HT-29 (cell line): ENCODE results near the gene GJA10. TPM values are rescaled to one million over a fixed set of nuclear protein-coding genes. Genes with fewer than 3 reads are reported as not detected.
A peak's percentile ranks its signal among the peaks of the same experiment; 100 is the strongest.

ENCODE experiments used
- DNase-seq: peaks from one replicate; pipeline ENCODE4 v3.0.0-alpha.2; 2015; ENCODE audit warnings: low spot score
- total RNA-seq: library from RNA; depleted of rRNA; stranded (reverse); fragments of >200 nt; shearing (Covaris generic); gene quantifications from 2 replicates; pipeline ENCODE4 v1.2.3, GENCODE V29; 2014

The GJA10 gene
- total RNA-seq, 1 experiment from 2014 or later, result not detected

DNA sequence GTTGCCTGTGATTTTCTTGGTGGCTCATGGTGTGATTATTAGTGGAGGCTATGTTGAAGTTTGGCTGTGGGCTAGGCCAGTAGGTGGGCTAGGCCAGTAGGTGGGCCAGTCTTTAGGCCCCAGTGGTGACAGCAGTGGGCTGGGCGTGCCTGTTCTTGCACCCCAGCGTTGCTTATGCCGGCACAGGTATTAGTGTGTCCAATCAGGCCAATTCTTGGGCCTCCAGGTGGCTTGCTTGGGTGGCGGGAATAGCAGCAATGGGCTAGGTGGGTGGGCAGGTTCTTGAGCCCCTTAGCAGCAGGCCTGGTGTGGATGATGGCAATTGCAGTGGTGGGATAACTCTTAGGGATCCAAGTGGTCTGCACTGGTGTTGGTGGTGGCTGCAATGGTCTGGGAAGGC is 22.9 kb downstream of the GJA10 start:
- DNase-seq, result no peak

DNA sequence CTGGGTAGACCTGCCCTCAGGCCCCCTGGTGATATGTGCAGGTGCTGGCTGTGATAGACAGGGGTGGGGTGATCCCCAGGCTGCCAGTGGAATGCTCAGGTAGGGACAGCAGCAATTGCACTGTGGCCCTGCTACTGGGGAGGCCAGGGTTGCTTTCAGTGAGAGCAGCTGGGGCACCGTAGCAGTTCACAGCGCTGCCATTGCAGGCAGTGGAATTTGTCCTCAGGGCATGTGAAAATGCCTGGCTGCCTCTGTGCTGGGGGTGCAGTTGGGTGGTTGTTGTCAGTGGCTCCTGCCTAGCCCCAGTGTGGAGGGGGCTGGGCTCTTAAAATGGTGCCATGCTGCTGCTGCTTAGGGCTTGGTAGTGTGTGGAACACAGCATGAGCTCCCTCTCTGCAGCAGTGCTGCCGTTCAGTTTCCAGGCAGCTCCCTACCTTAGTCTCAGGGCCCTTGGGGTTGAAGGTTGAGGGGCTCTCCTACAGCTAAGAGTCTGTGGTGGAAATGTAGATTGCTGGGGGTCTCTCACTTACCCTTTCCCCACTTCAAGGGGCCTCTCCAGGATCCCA is 23.6 kb downstream of the GJA10 start:
- no peak for DNase-seq

DNA sequence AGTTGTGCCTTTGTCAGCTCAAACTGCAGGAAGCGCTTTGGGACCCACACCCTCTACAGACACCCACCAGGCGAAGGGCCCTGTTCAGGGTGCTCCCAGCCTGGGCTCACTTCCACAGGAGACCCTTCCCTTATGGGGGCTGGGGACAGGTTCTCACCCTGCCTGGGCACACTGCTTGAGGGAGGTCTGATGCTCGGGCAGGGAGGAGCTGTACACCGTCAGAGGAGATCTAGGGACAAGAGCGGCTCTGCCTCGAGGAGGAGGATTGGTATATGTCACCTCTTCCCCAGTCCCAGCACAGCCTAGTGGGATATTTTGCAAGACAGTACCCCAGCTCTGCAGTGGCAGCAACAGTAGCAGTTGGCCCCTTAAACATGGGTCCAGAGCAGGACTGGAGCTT is 26.9 kb downstream of the GJA10 start:
- DNase-seq, result no peak

DNA sequence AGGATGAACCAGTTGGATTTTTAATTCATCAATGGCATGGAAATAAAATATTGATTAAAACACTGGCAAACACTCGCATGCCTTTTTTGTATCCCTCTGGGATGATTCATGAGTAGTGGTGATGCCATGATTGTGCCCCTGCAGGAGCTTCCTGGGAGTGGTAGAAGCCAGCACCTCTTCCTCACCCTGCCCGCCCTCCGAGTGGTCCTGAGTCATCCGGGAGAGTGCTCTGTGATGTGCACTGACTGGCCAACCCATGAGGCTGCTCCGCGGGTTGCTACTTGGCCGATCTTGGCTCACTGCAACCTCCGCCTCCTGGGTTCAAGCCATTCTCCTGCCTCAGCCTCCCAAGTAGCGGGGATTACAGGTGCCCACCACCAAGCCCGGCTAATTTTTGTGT is 27.4 kb downstream of the GJA10 start:
- DNase-seq, result no peak

DNA sequence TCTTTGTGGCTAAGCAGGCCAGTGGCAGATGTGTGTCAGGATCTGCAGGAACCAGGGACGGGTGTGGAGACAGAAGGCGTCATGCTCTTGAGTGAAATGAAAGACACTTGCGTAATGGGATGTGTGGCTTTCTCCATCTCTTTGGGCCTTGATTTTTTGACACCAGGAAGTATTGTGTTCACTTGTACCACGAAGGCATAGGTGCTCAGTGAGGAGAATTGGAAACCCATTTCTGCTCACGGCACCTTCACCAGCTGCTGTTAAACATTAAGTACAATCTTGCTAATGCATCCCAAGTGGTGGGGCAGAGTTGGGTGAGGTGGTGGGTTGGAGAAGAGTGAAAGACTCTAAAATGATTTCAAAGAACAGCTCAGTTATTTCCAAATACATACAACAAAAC is 30.0 kb downstream of the GJA10 start:
- no peak for DNase-seq

DNA sequence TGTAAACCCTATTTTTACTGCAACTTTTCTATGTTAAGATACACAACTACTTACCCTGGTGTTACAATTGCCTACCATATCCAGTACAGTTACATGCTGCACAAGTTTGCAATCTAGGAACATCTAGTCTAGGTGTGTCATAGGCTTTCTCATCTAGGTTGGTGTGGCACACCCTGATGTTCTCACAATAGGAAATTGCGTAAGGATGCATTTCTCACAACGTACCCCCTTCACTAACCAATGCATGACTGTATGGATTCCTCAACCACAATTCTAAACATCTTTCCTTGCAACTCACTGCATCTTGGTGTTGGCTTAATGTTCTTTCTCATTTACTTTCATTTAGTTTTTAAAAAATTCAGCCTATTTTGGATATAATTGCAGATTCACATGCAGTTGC is 31.6 kb downstream of the GJA10 start:
- no peak for DNase-seq

DNA sequence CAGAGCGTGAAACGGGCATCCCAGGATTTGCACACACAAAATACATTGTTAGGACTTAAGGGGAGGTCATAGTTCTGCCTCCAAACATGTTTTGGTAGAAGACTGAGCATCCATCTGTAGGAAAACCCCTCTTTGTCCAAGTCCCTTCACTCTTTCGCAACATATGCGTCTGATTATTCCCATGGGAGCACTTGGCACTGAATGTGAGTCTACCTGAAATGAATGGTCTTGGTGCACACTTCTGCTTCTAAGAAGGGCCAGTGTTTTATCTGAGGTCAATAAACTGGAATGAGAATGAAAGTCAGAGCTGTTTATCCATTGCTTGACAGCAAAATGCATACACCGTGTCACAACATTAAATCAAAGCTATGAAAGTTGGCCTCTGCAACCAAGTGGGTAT is 33.0 kb downstream of the GJA10 start:
- DNase-seq, result no peak

DNA sequence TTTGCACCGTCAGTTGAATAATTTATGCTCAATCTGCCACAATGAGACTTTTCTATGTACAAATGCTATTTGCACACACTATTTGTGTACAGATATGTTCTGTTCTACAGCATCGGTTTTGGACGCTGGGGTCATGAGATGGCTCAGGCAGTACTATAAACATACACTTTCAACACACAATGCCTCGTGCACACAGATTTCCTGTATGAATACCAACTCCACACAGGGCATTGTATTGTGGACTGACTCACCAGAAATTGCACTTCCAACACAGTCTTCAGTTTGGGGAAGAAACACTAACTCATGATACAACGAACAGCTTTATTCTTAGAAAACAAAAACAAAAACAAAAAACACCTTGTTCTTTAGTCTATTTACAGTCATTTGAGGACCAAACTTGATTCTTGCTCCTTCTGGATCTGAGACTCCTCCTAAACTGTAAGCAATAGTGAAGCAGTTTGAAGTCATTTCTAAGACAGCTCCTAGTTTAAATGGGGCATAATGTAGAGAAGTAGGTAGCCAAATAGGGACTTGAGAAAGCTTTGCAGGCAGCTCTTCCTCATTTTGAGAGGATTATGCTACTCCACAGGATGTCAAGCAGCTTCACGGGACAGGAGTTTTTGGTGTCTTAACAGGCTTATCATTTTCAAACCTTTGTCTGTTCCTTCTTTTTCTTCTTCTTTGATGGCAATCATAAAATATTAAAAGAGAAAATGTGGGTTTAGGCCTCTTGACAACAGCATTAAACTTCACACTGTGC is 33.7 kb downstream of the GJA10 start:
- DNase-seq, result no peak

DNA sequence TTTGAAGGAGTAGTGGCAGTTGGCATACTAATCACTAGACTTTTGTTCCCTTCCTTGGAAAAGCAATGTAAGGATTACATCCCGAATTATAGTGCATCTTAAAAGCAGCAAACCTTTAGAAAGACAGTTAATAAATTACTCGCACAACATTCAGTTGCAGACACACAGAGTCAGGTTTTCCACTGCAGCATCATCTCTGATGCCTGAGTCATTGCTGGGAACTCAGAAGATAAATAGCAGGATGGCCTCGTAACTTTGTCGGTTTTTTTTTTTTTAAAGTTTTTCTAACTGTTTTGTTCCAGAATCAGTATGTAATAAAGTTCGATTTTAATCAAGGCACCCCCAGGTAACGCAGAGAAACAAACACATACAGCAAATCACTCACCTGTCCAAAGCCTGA is 34.3 kb downstream of the GJA10 start:
- DNase-seq, result no peak

DNA sequence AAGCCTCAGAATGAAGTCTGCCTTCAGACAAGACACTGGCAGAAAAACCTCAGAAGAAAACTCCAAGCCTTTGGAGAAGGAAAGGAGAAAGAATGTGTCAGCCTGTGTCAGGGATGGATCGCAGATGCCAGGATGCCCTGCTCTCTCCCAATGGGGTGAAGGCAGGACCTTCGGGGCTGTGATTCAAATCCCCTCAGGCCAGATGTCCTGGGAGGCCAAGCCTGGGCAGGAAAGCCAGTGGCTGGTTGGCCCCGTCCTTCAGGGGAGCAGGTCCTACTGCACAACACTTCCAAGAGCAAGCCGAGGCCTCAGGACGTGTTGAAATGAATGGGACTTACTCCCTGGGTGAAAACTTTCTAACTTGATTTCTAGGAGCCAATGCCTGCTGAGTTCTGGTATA is 36.5 kb downstream of the GJA10 start:
- DNase-seq, result no peak

DNA sequence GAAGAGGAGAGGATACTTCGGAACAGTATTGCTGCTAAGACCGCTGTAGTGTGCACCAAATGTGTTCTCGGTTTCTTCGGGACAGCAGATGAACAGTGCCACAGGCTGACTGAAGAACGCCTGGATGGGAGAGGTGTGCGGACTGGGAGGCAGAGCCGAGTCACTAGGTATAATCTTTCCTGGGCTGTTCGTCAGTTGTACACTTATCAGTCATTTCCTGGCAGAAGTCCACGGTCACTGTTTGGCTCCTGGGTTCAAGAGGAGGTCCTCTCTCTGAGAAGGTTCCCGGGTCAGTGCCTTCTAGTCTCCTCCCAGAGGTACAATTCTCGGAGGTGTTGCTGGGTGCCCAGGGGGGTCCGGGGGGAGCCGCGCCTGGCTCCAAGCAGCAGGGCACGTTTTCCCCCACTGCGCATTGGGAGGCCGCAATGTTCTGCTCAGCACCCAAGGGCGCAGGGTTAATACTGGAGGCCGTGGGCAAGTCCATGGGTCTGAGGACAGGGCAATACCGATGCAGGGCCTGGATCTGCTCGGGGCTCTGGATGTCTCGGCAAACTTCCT is 38.1 kb downstream of the GJA10 start:
- DNase-seq, result no peak

DNA sequence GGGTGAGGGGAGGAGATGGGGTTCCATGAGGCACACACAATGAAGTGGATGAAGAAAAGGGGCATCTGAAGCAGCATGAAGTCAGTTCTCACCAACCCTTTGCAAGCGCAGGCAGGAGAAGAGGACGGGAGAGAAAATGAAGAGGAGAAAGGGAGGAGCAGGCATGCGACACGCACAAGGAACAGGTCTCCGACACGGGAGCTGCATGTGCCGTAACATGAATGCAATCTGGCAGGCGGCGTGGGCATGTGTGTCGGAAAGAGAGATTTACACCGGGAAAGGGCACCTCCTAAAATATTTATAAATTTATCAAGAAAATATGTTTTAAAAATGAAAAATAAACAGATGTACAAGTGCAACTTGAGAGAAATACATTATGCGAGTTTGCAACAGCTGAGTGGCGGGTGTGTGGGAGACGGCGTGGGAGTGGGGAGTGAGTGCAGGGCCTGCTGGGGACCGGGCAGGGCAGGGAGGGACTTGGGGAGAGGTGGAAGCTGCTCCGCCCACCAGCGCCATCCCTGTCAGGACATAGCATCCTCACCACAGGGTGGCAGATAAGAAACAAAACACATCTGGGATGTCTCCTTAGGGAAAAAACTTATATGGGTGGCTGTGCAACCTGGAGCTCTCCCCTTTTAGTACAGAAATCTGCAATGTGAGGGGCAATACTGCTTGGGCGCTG is 40.6 kb downstream of the GJA10 start:
- DNase-seq, result no peak

DNA sequence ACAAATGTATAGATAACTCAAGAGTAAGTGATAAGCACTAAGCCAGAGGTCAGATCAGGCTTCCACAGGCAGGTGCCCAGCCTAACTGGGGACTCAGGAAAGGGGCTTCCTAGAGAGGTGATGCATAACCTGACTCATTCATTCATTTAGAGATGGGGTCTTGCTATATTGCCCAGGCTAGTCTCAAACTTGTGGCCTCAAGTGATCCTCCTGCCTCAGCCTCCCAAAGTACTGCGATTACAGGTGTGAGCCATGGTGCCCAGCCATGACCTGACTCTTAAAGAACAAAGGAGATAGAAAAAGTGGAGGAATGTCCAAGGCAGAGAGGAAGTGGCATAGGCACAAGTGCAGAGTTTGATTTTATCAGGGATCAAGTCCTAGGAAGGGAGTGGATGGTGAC is 41.9 kb downstream of the GJA10 start:
- DNase-seq, result no peak

DNA sequence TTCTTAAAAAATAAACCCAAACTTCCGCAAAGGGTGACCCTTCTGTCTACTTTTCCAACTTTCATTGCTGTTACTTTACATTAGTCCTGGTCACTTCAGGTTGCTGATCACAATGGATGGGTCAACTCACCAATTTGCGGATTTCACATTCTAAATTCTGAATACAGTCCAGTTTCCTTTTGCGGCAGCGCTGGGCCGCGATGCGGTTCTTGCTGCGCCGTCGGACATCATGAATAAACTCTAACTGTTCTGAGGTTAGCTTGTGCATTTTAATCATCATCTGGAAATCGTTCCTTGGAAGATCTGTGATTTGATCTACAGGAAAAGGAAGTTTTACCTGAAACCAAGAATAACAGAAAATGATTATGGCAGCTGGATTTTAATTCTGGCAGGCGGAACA is 43.7 kb downstream of the GJA10 start:
- DNase-seq, result no peak

DNA sequence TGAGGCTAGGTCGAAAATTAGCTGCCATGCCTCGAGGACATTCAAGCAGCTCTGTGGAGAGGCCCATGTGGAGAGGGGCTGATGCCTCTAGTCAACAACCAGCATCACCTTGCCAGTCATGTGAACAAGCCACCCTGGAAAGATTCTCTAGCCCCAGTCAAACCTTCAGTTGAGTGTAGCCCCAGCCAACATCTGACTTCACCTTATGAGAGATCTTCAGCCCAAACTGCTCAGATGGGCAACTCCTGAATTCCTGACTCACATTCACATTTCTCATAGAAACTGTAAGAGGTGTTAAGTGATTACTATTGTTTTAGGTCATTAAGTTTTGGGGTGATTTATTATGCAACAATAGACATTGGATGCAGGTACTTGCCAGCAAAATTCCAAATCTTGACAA is 44.9 kb downstream of the GJA10 start:
- DNase-seq, result no peak

DNA sequence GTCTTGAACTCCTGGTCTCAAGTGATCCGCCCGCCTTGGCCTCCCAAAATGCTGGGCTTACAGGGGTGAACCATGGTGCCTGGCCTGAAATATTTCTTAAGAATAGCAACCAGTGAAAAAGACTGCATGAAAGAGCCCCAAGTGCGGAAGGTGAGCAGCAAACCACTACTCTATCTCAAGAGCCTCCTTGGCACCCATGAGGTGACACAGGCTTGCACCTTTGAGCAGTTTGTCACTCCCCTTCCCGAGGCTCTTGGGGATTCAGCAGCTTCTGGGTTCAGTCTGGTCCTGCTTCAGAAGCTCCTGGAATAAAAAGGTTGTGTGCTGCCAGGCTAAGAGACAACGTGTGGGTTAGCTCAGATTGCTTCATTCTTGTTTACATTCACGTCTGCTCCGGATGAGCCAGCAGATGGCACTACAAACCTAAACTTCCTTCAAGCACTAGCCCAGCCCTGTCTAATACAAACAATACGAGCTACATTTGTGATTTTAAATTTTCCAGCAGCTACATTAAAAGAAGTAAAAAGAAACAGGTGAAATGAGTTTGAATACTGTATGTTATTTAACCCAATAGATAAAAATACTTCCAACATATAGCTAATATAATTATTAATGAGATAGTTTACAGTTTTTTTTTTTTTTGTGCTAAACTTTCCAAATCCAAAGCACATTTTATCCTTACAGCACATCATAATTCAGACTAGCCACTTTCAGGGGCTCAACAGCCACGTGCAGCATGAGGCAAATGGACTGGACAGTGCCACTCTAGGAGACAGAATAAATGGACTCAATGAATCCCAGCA is 46.2 kb downstream of the GJA10 start:
- DNase-seq, result peak; percentile 75

DNA sequence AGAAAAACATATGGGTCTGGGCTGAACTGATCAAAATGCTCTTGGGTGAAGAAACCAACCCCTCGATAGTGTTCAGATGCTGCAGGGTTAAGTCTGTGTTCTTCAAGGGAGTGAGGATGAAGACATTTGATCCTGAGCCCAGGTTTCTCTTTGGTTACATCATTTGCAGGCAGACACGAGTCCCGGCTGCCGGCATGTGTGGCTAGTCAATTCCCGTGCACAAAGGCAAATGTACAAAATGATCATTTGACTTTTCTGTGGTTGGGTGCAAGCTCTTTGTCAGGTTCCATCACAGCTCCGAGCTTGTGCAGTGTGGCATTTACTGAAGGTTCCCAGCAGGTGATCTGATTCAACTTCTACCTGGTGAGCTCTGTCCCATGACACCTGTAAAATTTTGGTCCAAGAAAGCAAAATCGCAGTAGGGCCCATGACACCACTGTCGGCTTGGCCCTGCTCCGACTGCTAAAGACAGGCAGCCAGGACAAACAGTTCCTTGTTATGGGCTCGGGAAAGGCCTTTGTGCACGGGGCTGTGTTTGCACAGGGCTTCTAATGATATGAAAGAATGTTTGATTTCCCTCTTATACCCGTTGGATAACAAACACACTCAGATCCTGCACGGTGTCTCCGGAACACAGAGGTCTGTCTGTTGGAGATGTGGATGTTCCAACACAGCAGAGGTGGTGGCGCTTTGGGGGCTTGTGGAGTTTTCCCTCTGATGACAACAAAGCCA is 46.9 kb downstream of the GJA10 start:
- DNase-seq, result no peak

DNA sequence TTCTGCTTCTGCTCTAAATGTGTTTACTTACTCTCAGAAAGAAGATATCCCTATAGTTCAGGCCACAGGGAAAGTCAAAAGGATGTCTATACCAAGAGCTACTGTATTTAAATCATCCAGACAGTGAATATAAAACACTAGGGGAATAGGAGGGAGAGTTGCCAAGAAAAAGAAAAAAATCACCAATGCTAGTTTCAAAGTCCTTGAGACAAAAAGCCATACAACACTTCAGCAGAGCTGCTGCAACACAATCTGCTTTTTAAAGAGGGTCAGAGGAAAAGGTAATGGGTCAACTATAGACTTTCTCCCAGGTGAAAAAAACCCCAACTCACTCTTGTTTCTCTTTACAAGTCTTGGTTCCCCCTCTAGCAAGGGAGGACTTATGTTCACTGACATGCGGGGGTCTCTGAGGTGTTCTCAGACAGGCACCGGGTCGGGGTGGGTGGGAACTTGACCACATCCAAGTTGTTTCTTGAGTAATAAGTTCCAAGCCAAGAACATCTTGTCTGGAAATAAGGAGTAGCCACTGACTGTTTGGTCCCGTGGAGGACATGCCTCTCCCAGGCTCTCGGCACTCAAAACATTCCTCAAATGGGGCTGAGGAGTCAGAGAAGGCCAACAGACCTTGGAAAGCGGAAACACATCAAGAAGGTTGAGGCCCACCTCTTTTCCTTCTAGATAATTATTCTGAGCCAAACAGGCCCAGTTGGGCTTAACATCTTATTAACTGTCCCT is 47.7 kb downstream of the GJA10 start:
- DNase-seq, result no peak

DNA sequence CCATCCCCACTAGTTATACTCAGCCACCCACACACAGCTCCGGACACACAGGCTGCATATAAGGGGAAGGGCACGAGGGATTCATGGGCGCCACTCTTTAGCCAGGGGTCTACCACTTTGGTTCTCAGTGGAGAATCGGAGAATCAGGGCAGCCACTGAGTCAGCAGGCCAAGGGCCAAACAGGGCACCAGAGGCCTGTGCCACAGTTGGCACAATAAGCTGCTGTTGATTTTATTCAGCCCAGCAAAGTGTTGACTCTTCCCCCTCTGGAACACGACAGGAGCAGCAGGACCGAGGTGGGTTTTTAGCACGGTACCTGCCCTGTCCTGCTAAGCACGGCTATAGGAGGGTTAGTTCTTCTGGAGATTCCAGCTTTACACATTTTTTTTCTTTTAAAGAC is 48.3 kb downstream of the GJA10 start:
- no peak for DNase-seq

DNA sequence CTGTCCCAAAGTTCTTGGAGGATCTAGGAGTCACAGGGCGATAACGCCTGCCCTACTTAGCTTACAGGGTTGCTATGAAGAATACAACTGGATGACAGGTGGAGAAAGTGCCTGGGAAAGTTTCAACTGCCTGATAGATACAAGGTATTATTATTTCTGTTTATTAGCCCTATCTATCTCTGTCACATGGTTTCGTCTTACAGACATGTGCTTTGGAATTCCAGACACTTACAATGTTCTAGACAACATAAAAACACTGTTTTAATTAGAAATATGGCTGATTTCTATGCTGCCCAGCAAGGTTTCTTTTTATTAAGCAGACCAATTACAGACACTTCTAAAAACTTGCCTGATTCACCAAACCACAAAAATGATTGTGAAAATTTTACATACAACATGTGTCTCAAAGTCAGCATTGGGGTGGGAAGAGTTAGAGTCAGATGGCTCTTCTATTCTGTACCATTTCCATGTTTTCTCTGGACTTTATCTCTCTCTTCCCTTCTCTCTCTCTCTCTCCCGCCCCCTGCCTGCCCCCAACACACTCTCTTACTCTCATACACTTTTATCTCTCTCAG is 50.0 kb downstream of the GJA10 start:
- no peak for DNase-seq
